A549 (cell line): ENCODE results near the gene RBL1. TPM values are rescaled to one million over a fixed set of nuclear protein-coding genes. Genes with fewer than 3 reads are reported as not detected.
A peak's percentile ranks its signal among the peaks of the same experiment; 100 is the strongest.

ENCODE experiments used
- ATAC-seq, 2 experiments: fragments of 200-7000 bp in 1 of 2; fragments of >200 bp in 1 of 2; cut with Nextera tagmentation in 1 of 2; cut with Tn5 transposase in 1 of 2; 3 replicates each; pipeline versions ENCODE4 v1.8.0 to v1.9.1; 2018 to 2020; ENCODE audit warnings: mild to moderate bottlenecking in 1 of 2, moderate library complexity in 1 of 2
- CTCF ChIA-PET: fragments of 300-600 bp; sonication (Branson Sonifier 250); formaldehyde crosslinking; extraction: SDS; loops from one replicate; lab custom pipeline; 2021; ENCODE audit warnings: antibody characterized with exemption, inconsistent platforms; lab: Yijun Ruan, JAX
- POLR2A ChIA-PET: fragments of 350-600 bp; formaldehyde crosslinking; extraction: SDS; loops from one replicate; lab custom pipeline; 2021; ENCODE audit warnings: antibody characterized with exemption, inconsistent platforms; lab: Yijun Ruan, JAX
- DNase-seq, 2 experiments: peaks; one replicate each; pipeline versions ENCODE4 v3.0.0 to v3.0.0-alpha.2; 2011 to 2016; ENCODE audit warnings: low read depth in 1 of 2, low spot score in 1 of 2
- FAIRE-seq: peaks from 2 replicates; lab custom pipeline; 2011; peaks lifted over from hg19 to GRCh38; lab: Jason Lieb, UNC
- H3K27ac ChIP-seq, 2 experiments: fragments of >200 bp; sonication (Bioruptor Twin); formaldehyde crosslinking; 3 replicates each; pipeline ENCODE4 v1.5.1; 2016 to 2017
- H3K4me1 ChIP-seq: fragments of >200 bp; sonication (Bioruptor Twin); formaldehyde crosslinking; 3 replicates; pipeline ENCODE4 v1.6.1; 2016
- H3K4me2 ChIP-seq: fragments of >200 bp; sonication (Bioruptor Twin); formaldehyde crosslinking; 3 replicates; pipeline ENCODE4 v1.6.1; 2016
- H3K4me3 ChIP-seq: fragments of >200 bp; sonication (Bioruptor Twin); formaldehyde crosslinking; 3 replicates; pipeline ENCODE4 v1.5.1; 2016
- H3K9me3 ChIP-seq: fragments of >200 bp; sonication (Bioruptor Twin); formaldehyde crosslinking; 3 replicates; pipeline ENCODE4 v1.6.1; 2016
- ATOH8 ChIP-seq: fragments of 250-450 bp; sonication (Bioruptor Pico); IDR thresholded peaks from 2 replicates; pipeline ENCODE4 v1.5.0; 2020; ENCODE audit warnings: low read depth, mild to moderate bottlenecking, moderate library complexity
- CBX2 ChIP-seq: fragments of 200-600 bp; sonication (generic); IDR thresholded peaks from 2 replicates; pipeline ENCODE4 v1.6.1; 2016; ENCODE audit warnings: low read depth, mild to moderate bottlenecking, borderline replicate concordance
- CEBPB ChIP-seq, 2 experiments: fragments of >200 bp in 1 of 2; sonication (Bioruptor Twin) in 1 of 2; formaldehyde crosslinking in 1 of 2; IDR thresholded peaks; 2 replicates each; pipeline ENCODE4 v1.6.1; 2012 to 2016
- CHD2 ChIP-seq: fragments of 150-350 bp; IDR thresholded peaks from 2 replicates; pipeline ENCODE4 v1.6.1; 2014; ENCODE audit warnings: low read length; ENCODE audit not compliant: partially characterized antibody
- CHD4 ChIP-seq: fragments of 200-600 bp; sonication (generic); IDR thresholded peaks from 2 replicates; pipeline ENCODE4 v1.6.1; 2016; ENCODE audit warnings: antibody characterized with exemption, mild to moderate bottlenecking, borderline replicate concordance
- E2F6 ChIP-seq: IDR thresholded peaks from 2 replicates; pipeline ENCODE4 v1.6.1; 2012; ENCODE audit warnings: low read depth, borderline replicate concordance
- EHMT2 ChIP-seq: fragments of 200-600 bp; sonication (generic); IDR thresholded peaks from 2 replicates; pipeline ENCODE4 v1.6.1; 2016; ENCODE audit warnings: antibody characterized with exemption, low read depth, mild to moderate bottlenecking, moderate library complexity
- FOXS1 ChIP-seq: fragments of 250-450 bp; sonication (Bioruptor Pico); IDR thresholded peaks from 2 replicates; pipeline ENCODE4 v1.5.0; 2020; ENCODE audit warnings: mild to moderate bottlenecking, moderate library complexity
- HES2 ChIP-seq: fragments of >200 bp; sonication (Bioruptor Twin); formaldehyde crosslinking; IDR thresholded peaks from 2 replicates; pipeline ENCODE4 v1.6.1; 2016
- HEYL ChIP-seq: fragments of 250-450 bp; sonication (Bioruptor Pico); IDR thresholded peaks from 2 replicates; pipeline ENCODE4 v1.8.0; 2021; ENCODE audit warnings: mild to moderate bottlenecking, moderate library complexity
- HOXB5 ChIP-seq: fragments of 250-450 bp; sonication (Bioruptor Pico); IDR thresholded peaks from 2 replicates; pipeline ENCODE4 v1.5.0; 2020; ENCODE audit warnings: mild to moderate bottlenecking, moderate library complexity
- KDM1A ChIP-seq: fragments of 200-600 bp; sonication (generic); IDR thresholded peaks from 2 replicates; pipeline ENCODE4 v1.6.1; 2016; ENCODE audit warnings: low read depth, mild to moderate bottlenecking
- MAFK ChIP-seq: fragments of 450-650 bp; IDR thresholded peaks from 2 replicates; pipeline ENCODE4 v1.6.1; 2014; ENCODE audit not compliant: partially characterized antibody
- MAZ ChIP-seq: fragments of 150-350 bp; IDR thresholded peaks from 2 replicates; pipeline ENCODE4 v1.6.1; 2014; ENCODE audit warnings: antibody characterized with exemption, low read depth, low read length, borderline replicate concordance
- MYC ChIP-seq: IDR thresholded peaks from 2 replicates; pipeline ENCODE4 v1.6.1; 2012; ENCODE audit warnings: mild to moderate bottlenecking, inconsistent platforms, low read length, improper control_type of control experiment, borderline replicate concordance
- NFE2L2 ChIP-seq: fragments of 150-350 bp; conservative IDR thresholded peaks from 2 replicates; pipeline ENCODE4 v1.6.1; 2014; ENCODE audit warnings: low read length
- NPAS2 ChIP-seq: fragments of 250-450 bp; sonication (Bioruptor Pico); IDR thresholded peaks from 2 replicates; pipeline ENCODE4 v1.8.0; 2022; ENCODE audit warnings: mild to moderate bottlenecking, moderate library complexity, borderline replicate concordance
- POLR2A ChIP-seq: IDR thresholded peaks from 2 replicates; pipeline ENCODE4 v1.6.1; 2012; ENCODE audit warnings: mild to moderate bottlenecking, low read length
- RAD21 ChIP-seq, 2 experiments: fragments of >200 bp in 1 of 2; sonication (Bioruptor Twin) in 1 of 2; formaldehyde crosslinking in 1 of 2; IDR thresholded peaks in 1 of 2; conservative IDR thresholded peaks in 1 of 2; 2 replicates in 1 of 2; 3 replicates in 1 of 2; pipeline ENCODE4 v1.6.1; 2012 to 2018; ENCODE audit warnings: inconsistent platforms in 1 of 2
- RARB ChIP-seq: fragments of 250-450 bp; sonication (Bioruptor Pico); IDR thresholded peaks from 2 replicates; pipeline ENCODE4 v1.8.0; 2021; ENCODE audit warnings: mild to moderate bottlenecking, moderate library complexity
- RCOR1 ChIP-seq: fragments of 150-350 bp; IDR thresholded peaks from 2 replicates; pipeline ENCODE4 v1.6.1; 2014; ENCODE audit warnings: antibody characterized with exemption, low read length, low read depth
- REST ChIP-seq: fragments of 200-600 bp; sonication (generic); IDR thresholded peaks from 2 replicates; pipeline ENCODE4 v1.6.1; 2016; ENCODE audit warnings: antibody characterized with exemption, mild to moderate bottlenecking, moderate library complexity
- TFCP2L1 ChIP-seq: fragments of 250-450 bp; sonication (Bioruptor Pico); IDR thresholded peaks from 2 replicates; pipeline ENCODE4 v1.5.0; 2021; ENCODE audit warnings: mild to moderate bottlenecking
- TP53 ChIP-seq: fragments of 250-450 bp; sonication (Bioruptor Pico); IDR thresholded peaks from 2 replicates; pipeline ENCODE4 v1.5.0; 2021; ENCODE audit warnings: mild to moderate bottlenecking, moderate library complexity
- ZNF302 ChIP-seq: fragments of 250-450 bp; sonication (Bioruptor Pico); IDR thresholded peaks from 2 replicates; pipeline ENCODE4 v1.9.0; 2021; ENCODE audit warnings: inconsistent platforms, mild to moderate bottlenecking, moderate library complexity
- WGBS: methylation state at CpG from one replicate; pipeline ENCODE4 v1.1.6; 2017; ENCODE audit errors: missing lambda C conversion rate; 5-methylcytosine and 5-hydroxymethylcytosine counted together
- polyA plus RNA-seq, 4 experiments: library from polyadenylated mRNA; depleted of rRNA in 3 of 4; stranded (reverse); fragments of >200 nt; fragmentation: RNase III in 1 of 4; extraction: RNeasy Plus Mini Kit Qiagen cat#74134 plus additional on column Dnase treatment in 1 of 4; gene quantifications; 2 replicates in 3 of 4; 3 replicates in 1 of 4; pipeline ENCODE4 v1.2.3, GENCODE V29; 2011 to 2017

RBL1 gene
- polyA plus RNA-seq, 2 of the 4 experiments (the other 2 are of a cell fraction) = 10.2 to 17.1 TPM

- 57% methylated on average over 4 of the region's 4 CpGs for WGBS
- Histone ChIP-seq H3K4me1 (no peaks in the 10 kb centered on the region), H3K4me3 (no peak overlapping the region), H3K27ac (no peak overlapping the region), H3K9me3 (no peaks in the 10 kb centered on the region), H3K4me2 (no peak overlapping the region)
- ChIA-PET CTCF (no interaction called here), POLR2A (no interaction called here)
- ATAC-seq (no peak), DNase-seq (no peak), FAIRE-seq (no peak)
- no peak for TF ChIP-seq TFCP2L1 (CRISPR knock-in tag)
- TF ChIP-seq ATOH8 = no peak
- TF ChIP-seq EHMT2 = no peak
- no peak for TF ChIP-seq POLR2A
- no peak for TF ChIP-seq TP53
- TF ChIP-seq HEYL (CRISPR knock-in tag) = no peak
- no peak for TF ChIP-seq CEBPB (IDR thresholded peaks at IDR 0.05)
These were observed 12.9 kb upstream of the RBL1 start for GRCh38 chr20:37108676-37109075.

GRCh38 chr20:37102571-37102970 lies 6.8 kb upstream of the RBL1 start:
- no peak overlapping the region for H3K4me3 ChIP-seq
- ATAC-seq (no peak), FAIRE-seq (no peak), DNase-seq (no peak)
- 87% methylated on average over 6 of the region's 6 CpGs for WGBS
- POLR2A ChIA-PET = no interaction called here
- no peak for TF ChIP-seq CBX2
- TF ChIP-seq NPAS2 (CRISPR knock-in tag) = no peak
- CTCF ChIA-PET = interaction anchor here (1.3 kb wide), 1 partner anchor 17 kb away, joined by 3 read pairs; no protein-coding TSS in a partner anchor
- no peak overlapping the region for H3K27ac ChIP-seq
- no peaks in the 10 kb centered on the region for H3K9me3 ChIP-seq
- H3K4me1 ChIP-seq = no peaks in the 10 kb centered on the region
- no peak overlapping the region for H3K4me2 ChIP-seq

- Histone ChIP-seq H3K9me3 (no peaks in the 10 kb centered on the region), H3K4me2 (peak overlapping the region; percentile 82), H3K4me1 (peaks cover 14% of the 10 kb centered on the region), H3K27ac (peak overlapping the region; percentile 89 to 93), H3K4me3 (peak overlapping the region; percentile 72)
- CTCF ChIA-PET = interaction anchor here (1.2 to 1.6 kb wide), 2 partner anchors 14 to 77 kb away, joined by 3 to 5 read pairs; no protein-coding TSS in a partner anchor
- 65% methylated on average over 11 of the region's 11 CpGs for WGBS
- TF ChIP-seq ZNF302 (CRISPR knock-in tag) (no peak), REST (no peak), NFE2L2 (no peak), HOXB5 (CRISPR knock-in tag) (no peak), RCOR1 (no peak), CHD2 (no peak), CHD4 (no peak), FOXS1 (CRISPR knock-in tag) (no peak), KDM1A (no peak), TP53 (no peak), MYC (no peak), MAZ (no peak), MAFK (no peak), RARB (no peak), HES2 (no peak), POLR2A (no peak; the same call in 1 of the 2 replicates), RAD21 (conservative IDR thresholded peaks at IDR 0.05 in 1 of 2, IDR thresholded peaks at IDR 0.05 in 1 of 2) (no peak), E2F6 (no peak)
- ATAC-seq (no peak), DNase-seq (no peak), FAIRE-seq (no peak)
- POLR2A ChIA-PET = interaction anchor here (0.9 to 1.3 kb wide), 2 partner anchors 39 to 82 kb away, joined by 3 to 9 read pairs; partner anchors contain the start of genes MROH8 and RPN2
These were observed 731 bp upstream of the RBL1 start for GRCh38 chr20:37096415-37097041.
